Measurements from ENCODE around the gene NFATC4.
A peak's percentile ranks its signal among the peaks of the same experiment; 100 is the strongest.

The NFATC4 gene

GRCh38 chr14:24361326-24361725 lies 6.7 kb upstream of the NFATC4 start:
- DNase-seq (ENCODE audit: low read depth) = no peak
- no peak overlapping the region for H3K4me3 ChIP-seq (ENCODE audit: low read length)
- no peak for TF ChIP-seq CTCF (conservative IDR thresholded peaks at IDR 0.05; ENCODE audit: low read depth, low read length)

GRCh38 chr14:24362241-24362960 lies 5.6 kb upstream of the NFATC4 start:
- TF ChIP-seq CTCF (conservative IDR thresholded peaks at IDR 0.05; ENCODE audit: low read depth, low read length) = no peak
- H3K4me3 ChIP-seq (ENCODE audit: low read length) = no peak overlapping the region
- no peak for DNase-seq (ENCODE audit: low read depth)

- TF ChIP-seq CTCF (conservative IDR thresholded peaks at IDR 0.05; ENCODE audit: low read depth, low read length) = no peak
- no peak overlapping the region for H3K4me3 ChIP-seq (ENCODE audit: low read length)
- DNase-seq (ENCODE audit: low read depth) = no peak
Observed at GRCh38 chr14:24363401-24363800, 4.6 kb upstream of the NFATC4 start.

GRCh38 chr14:24364841-24365240 lies 3.1 kb upstream of the NFATC4 start:
- no peak for DNase-seq (ENCODE audit: low read depth)
- TF ChIP-seq CTCF (conservative IDR thresholded peaks at IDR 0.05; ENCODE audit: low read depth, low read length) = no peak

GRCh38 chr14:24365600-24366412 lies 2.2 kb upstream of the NFATC4 start:
- H3K4me3 ChIP-seq (ENCODE audit: low read length) = peak overlapping the region; percentile 76
- peak; percentile 97 for TF ChIP-seq CTCF (conservative IDR thresholded peaks at IDR 0.05; ENCODE audit: low read depth, low read length)
- peak; percentile 74 for DNase-seq (ENCODE audit: low read depth)

More at GRCh38 chr14:24364841-24365240, 3.1 kb upstream of the NFATC4 start:
- H3K4me3 ChIP-seq (ENCODE audit: low read length) = no peak overlapping the region

- H3K4me3 ChIP-seq (ENCODE audit: low read length) = peak overlapping the region; percentile 76
- no peak for TF ChIP-seq CTCF (conservative IDR thresholded peaks at IDR 0.05; ENCODE audit: low read depth, low read length)
- no peak for DNase-seq (ENCODE audit: low read depth)
Observed at GRCh38 chr14:24366413-24366720, 1.6 kb upstream of the NFATC4 start.
